ENCODE data around the gene BPI. TPM values are rescaled to one million over a fixed set of nuclear protein-coding genes. Genes with fewer than 3 reads are reported as not detected.

BPI gene
- total RNA-seq, 1 experiment from 2014 or later = not detected

GRCh38 chr20:38256021-38256420, 47.9 kb upstream of the BPI start:
- Histone ChIP-seq H3K4me3 (ENCODE audit: low read depth, low read length) (no peak overlapping the region), H3K36me3 (ENCODE audit: control insufficient read depth, insufficient read depth, low read length) (no peaks in the 10 kb centered on the region), H3K27me3 (replicated peaks; ENCODE audit: control insufficient read depth, insufficient read depth, low read length) (no peaks in the 10 kb centered on the region; the same call in 1 of the 2 replicates), H3K9me3 (no peaks in the 10 kb centered on the region), H3K4me1 (peaks cover 8% of the 10 kb centered on the region)
- no TSS peak for BruUV-seq (replicated peaks)
- DNase-seq = no peak
- Mint-ChIP-seq H3K27me3 (ENCODE audit: insufficient read depth, unreplicated experiment) (peaks cover 3% of the 10 kb centered on the region), H3K27ac (ENCODE audit: unreplicated experiment) (no peak overlapping the region), H3K4me1 (ENCODE audit: low read depth, unreplicated experiment) (peaks cover 7% of the 10 kb centered on the region), H3K9me3 (ENCODE audit: unreplicated experiment) (no peaks in the 10 kb centered on the region), H3K36me3 (ENCODE audit: insufficient read depth, unreplicated experiment) (no peaks in the 10 kb centered on the region), H3K4me3 (ENCODE audit: unreplicated experiment) (no peak overlapping the region)
- intact Hi-C loops (cut with micrococcal nuclease; ENCODE audit: unreplicated experiment) = no loop called here
- CTCF ChIA-PET = no interaction called here
- TF ChIP-seq CTCF (IDR thresholded peaks at IDR 0.05; ENCODE audit: insufficient read depth in 1 of 2, low read depth in 1 of 2, low read length in 1 of 2, severe bottlenecking in 1 of 2, unreplicated experiment in 1 of 2) = no peak
- POLR2A ChIA-PET = no interaction called here

- ChIA-PET CTCF (no interaction called here), POLR2A (no interaction called here)
- Histone ChIP-seq H3K9me3 (no peaks in the 10 kb centered on the region), H3K4me3 (ENCODE audit: low read depth, low read length) (no peak overlapping the region), H3K4me1 (peaks cover 8% of the 10 kb centered on the region), H3K36me3 (ENCODE audit: control insufficient read depth, insufficient read depth, low read length) (no peaks in the 10 kb centered on the region), H3K27me3 (replicated peaks; ENCODE audit: control insufficient read depth, insufficient read depth, low read length) (peaks cover under 1% of the 10 kb centered on the region; the same call in 1 of the 2 replicates)
- Mint-ChIP-seq H3K4me1 (ENCODE audit: low read depth, unreplicated experiment) (peaks cover 7% of the 10 kb centered on the region), H3K36me3 (ENCODE audit: insufficient read depth, unreplicated experiment) (no peaks in the 10 kb centered on the region), H3K27me3 (ENCODE audit: insufficient read depth, unreplicated experiment) (peaks cover 3% of the 10 kb centered on the region), H3K27ac (ENCODE audit: unreplicated experiment) (no peak overlapping the region), H3K9me3 (ENCODE audit: unreplicated experiment) (no peaks in the 10 kb centered on the region), H3K4me3 (ENCODE audit: unreplicated experiment) (no peak overlapping the region)
- no peak for DNase-seq
- TF ChIP-seq CTCF (IDR thresholded peaks at IDR 0.05; ENCODE audit: insufficient read depth in 1 of 2, low read depth in 1 of 2, low read length in 1 of 2, severe bottlenecking in 1 of 2, unreplicated experiment in 1 of 2) = no peak
- intact Hi-C loops (cut with micrococcal nuclease; ENCODE audit: unreplicated experiment) = no loop called here
- BruUV-seq (replicated peaks) = no TSS peak
Observed at GRCh38 chr20:38256966-38257365, 47.0 kb upstream of the BPI start.

- H3K4me1 Mint-ChIP-seq (ENCODE audit: low read depth, unreplicated experiment) = peaks cover 7% of the 10 kb centered on the region
- BruUV-seq (replicated peaks) = no TSS peak
- ChIA-PET POLR2A (no interaction called here), CTCF (no interaction called here)
- H3K4me3 Mint-ChIP-seq (ENCODE audit: unreplicated experiment) = no peak overlapping the region
- peaks cover 8% of the 10 kb centered on the region for H3K4me1 ChIP-seq
- DNase-seq = no peak
- H3K27ac Mint-ChIP-seq (ENCODE audit: unreplicated experiment) = no peak overlapping the region
- H3K27me3 ChIP-seq (replicated peaks; ENCODE audit: control insufficient read depth, insufficient read depth, low read length) = peaks cover 1% of the 10 kb centered on the region; the same call in 1 of the 2 replicates
- no peaks in the 10 kb centered on the region for H3K9me3 ChIP-seq
- H3K9me3 Mint-ChIP-seq (ENCODE audit: unreplicated experiment) = no peaks in the 10 kb centered on the region
- H3K36me3 Mint-ChIP-seq (ENCODE audit: insufficient read depth, unreplicated experiment) = no peaks in the 10 kb centered on the region
- H3K36me3 ChIP-seq (ENCODE audit: control insufficient read depth, insufficient read depth, low read length) = no peaks in the 10 kb centered on the region
- intact Hi-C loops (cut with micrococcal nuclease; ENCODE audit: unreplicated experiment) = no loop called here
- TF ChIP-seq CTCF (IDR thresholded peaks at IDR 0.05; ENCODE audit: insufficient read depth in 1 of 2, low read depth in 1 of 2, low read length in 1 of 2, severe bottlenecking in 1 of 2, unreplicated experiment in 1 of 2) = no peak
- H3K27me3 Mint-ChIP-seq (ENCODE audit: insufficient read depth, unreplicated experiment) = peaks cover 6% of the 10 kb centered on the region
- H3K4me3 ChIP-seq (ENCODE audit: low read depth, low read length) = no peak overlapping the region
Observed at GRCh38 chr20:38258545-38259215, 45.3 kb upstream of the BPI start.
